ENCODE measurements around the gene TLK2. TPM values are rescaled to one million over a fixed set of nuclear protein-coding genes. Genes with fewer than 3 reads are reported as not detected.
"Not testable (repeated sequence)": the region's sequence is repeated elsewhere in the genome, so short reads cannot be mapped to it uniquely, and the experiment has no call there.

Gene TLK2
- total and polyA plus RNA-seq, 2 donors (not counting 3 experiments of a cell fraction or from before 2014, with no cell fraction given) = 30.7 to 40.7 TPM

GRCh38 chr17:62473030-62473982 is 5.3 kb upstream of the TLK2 start:
- intact Hi-C loops (cut with micrococcal nuclease); H2AFZ ChIP-seq (ENCODE audit: low read depth, low read length); BruUV-seq (replicated peaks); H3K36me3 ChIP-seq (ENCODE audit: control insufficient read depth in 2 of 2, extremely low read depth in 1 of 2, insufficient read depth in 2 of 2, low read length in 2 of 2); H3K4me1 ChIP-seq (ENCODE audit: control insufficient read depth, extremely low read depth, insufficient read depth, low read length); dilution Hi-C loops (cut with MboI; ENCODE audit: extremely low pct_ligation_motif_present, low sequenced_read_pairs); H3K27ac ChIP-seq (ENCODE audit: insufficient read depth, low read depth, low read length); H3K79me2 ChIP-seq (ENCODE audit: control insufficient read depth, insufficient read depth, low read length); DNase-seq (ENCODE audit: low read depth, low spot score); H3K9me1 ChIP-seq (replicated peaks; ENCODE audit: control insufficient read depth, extremely low read depth, insufficient read depth, low read length); H3K9me3 ChIP-seq (replicated peaks; ENCODE audit: control insufficient read depth, insufficient read depth, low read length); H3K27me3 ChIP-seq (ENCODE audit: control insufficient read depth in 2 of 2, insufficient read depth in 2 of 2, low read length in 2 of 2); H3K4me2 ChIP-seq (ENCODE audit: insufficient read depth, low read length); H3K9ac ChIP-seq (replicated peaks; ENCODE audit: extremely low read depth, insufficient read depth, low read length); H4K20me1 ChIP-seq (replicated peaks; ENCODE audit: control insufficient read depth, extremely low read depth, insufficient read depth, low read length); H3K4me3 ChIP-seq (replicated peaks in 1 of 3; ENCODE audit: insufficient read depth in 1 of 3, low read depth in 1 of 3, low read length in 3 of 3): not testable (repeated sequence)
- POLR2A ChIA-PET = interaction anchor here (0.5 kb wide), 1 partner anchor 13 kb away, joined by 3 read pairs; no protein-coding TSS in a partner anchor
- CTCF ChIA-PET = interaction anchor here (1.2 kb wide), 1 partner anchor 52 kb away, joined by 3 read pairs; no protein-coding TSS in a partner anchor
- peak; percentile 37 for FAIRE-seq

- H3K9ac ChIP-seq (replicated peaks; ENCODE audit: extremely low read depth, insufficient read depth, low read length); H3K9me1 ChIP-seq (replicated peaks; ENCODE audit: control insufficient read depth, extremely low read depth, insufficient read depth, low read length); H3K36me3 ChIP-seq (ENCODE audit: control insufficient read depth in 2 of 2, extremely low read depth in 1 of 2, insufficient read depth in 2 of 2, low read length in 2 of 2); FAIRE-seq; H3K4me3 ChIP-seq (replicated peaks in 1 of 3; ENCODE audit: insufficient read depth in 1 of 3, low read depth in 1 of 3, low read length in 3 of 3); H3K27ac ChIP-seq (ENCODE audit: insufficient read depth, low read depth, low read length); H4K20me1 ChIP-seq (replicated peaks; ENCODE audit: control insufficient read depth, extremely low read depth, insufficient read depth, low read length); POLR2A ChIA-PET; DNase-seq (ENCODE audit: low read depth, low spot score); H3K27me3 ChIP-seq (ENCODE audit: control insufficient read depth in 2 of 2, insufficient read depth in 2 of 2, low read length in 2 of 2); H2AFZ ChIP-seq (ENCODE audit: low read depth, low read length); dilution Hi-C loops (cut with MboI; ENCODE audit: extremely low pct_ligation_motif_present, low sequenced_read_pairs); H3K9me3 ChIP-seq (replicated peaks; ENCODE audit: control insufficient read depth, insufficient read depth, low read length); CTCF ChIA-PET: not testable (repeated sequence)
- Histone ChIP-seq H3K4me1 (ENCODE audit: control insufficient read depth, extremely low read depth, insufficient read depth, low read length) (peaks cover 11% of the 10 kb centered on the region), H3K79me2 (ENCODE audit: control insufficient read depth, insufficient read depth, low read length) (peaks cover 28% of the 10 kb centered on the region), H3K4me2 (ENCODE audit: insufficient read depth, low read length) (peak overlapping the region; percentile 67)
- intact Hi-C loops (cut with micrococcal nuclease) = loop anchor here (5.0 kb wide), 1 partner anchor 55 kb away; the partner anchor contains the start of gene METTL2A
- BruUV-seq (replicated peaks) = TSS peak; percentile 42
These were observed 1.5 kb upstream of the TLK2 start for GRCh38 chr17:62477111-62477510.

GRCh38 chr17:62477718-62478408 is 762 bp upstream of the TLK2 start:
- H4K20me1 ChIP-seq (replicated peaks; ENCODE audit: control insufficient read depth, extremely low read depth, insufficient read depth, low read length); BruUV-seq (replicated peaks); DNase-seq (ENCODE audit: low read depth, low spot score); CTCF ChIA-PET; H3K27me3 ChIP-seq (ENCODE audit: control insufficient read depth in 2 of 2, insufficient read depth in 2 of 2, low read length in 2 of 2); H3K9me1 ChIP-seq (replicated peaks; ENCODE audit: control insufficient read depth, extremely low read depth, insufficient read depth, low read length); H3K36me3 ChIP-seq (ENCODE audit: control insufficient read depth in 2 of 2, extremely low read depth in 1 of 2, insufficient read depth in 2 of 2, low read length in 2 of 2); POLR2A ChIA-PET; H3K9me3 ChIP-seq (replicated peaks; ENCODE audit: control insufficient read depth, insufficient read depth, low read length); dilution Hi-C loops (cut with MboI; ENCODE audit: extremely low pct_ligation_motif_present, low sequenced_read_pairs): not testable (repeated sequence)
- peaks cover 11% of the 10 kb centered on the region for H3K4me1 ChIP-seq (ENCODE audit: control insufficient read depth, extremely low read depth, insufficient read depth, low read length)
- intact Hi-C loops (cut with micrococcal nuclease) = loop anchor here (5.0 kb wide), 1 partner anchor 56 kb away; the partner anchor contains the start of gene METTL2A
- H3K9ac ChIP-seq (replicated peaks; ENCODE audit: extremely low read depth, insufficient read depth, low read length) = peak overlapping the region; percentile 42
- H3K79me2 ChIP-seq (ENCODE audit: control insufficient read depth, insufficient read depth, low read length) = peaks cover 36% of the 10 kb centered on the region
- peak; percentile 35 for FAIRE-seq
- peak overlapping the region; percentile 67 for H3K4me2 ChIP-seq (ENCODE audit: insufficient read depth, low read length)
- H3K27ac ChIP-seq (ENCODE audit: insufficient read depth, low read depth, low read length) = peak overlapping the region; percentile 65
- peak overlapping the region; percentile 35 to 61 (median 52) for H3K4me3 ChIP-seq (replicated peaks in 1 of 3; ENCODE audit: insufficient read depth in 1 of 3, low read depth in 1 of 3, low read length in 3 of 3)
- H2AFZ ChIP-seq (ENCODE audit: low read depth, low read length) = peak overlapping the region; percentile 34

All from endothelial cell of umbilical vein (primary cell).